Measurements from ENCODE around the gene CPSF6.
A peak's percentile ranks its signal among the peaks of the same experiment; 100 is the strongest.
"Not testable (repeated sequence)": the region's sequence is repeated elsewhere in the genome, so short reads cannot be mapped to it uniquely, and the experiment has no call there.

Gene CPSF6

DNA sequence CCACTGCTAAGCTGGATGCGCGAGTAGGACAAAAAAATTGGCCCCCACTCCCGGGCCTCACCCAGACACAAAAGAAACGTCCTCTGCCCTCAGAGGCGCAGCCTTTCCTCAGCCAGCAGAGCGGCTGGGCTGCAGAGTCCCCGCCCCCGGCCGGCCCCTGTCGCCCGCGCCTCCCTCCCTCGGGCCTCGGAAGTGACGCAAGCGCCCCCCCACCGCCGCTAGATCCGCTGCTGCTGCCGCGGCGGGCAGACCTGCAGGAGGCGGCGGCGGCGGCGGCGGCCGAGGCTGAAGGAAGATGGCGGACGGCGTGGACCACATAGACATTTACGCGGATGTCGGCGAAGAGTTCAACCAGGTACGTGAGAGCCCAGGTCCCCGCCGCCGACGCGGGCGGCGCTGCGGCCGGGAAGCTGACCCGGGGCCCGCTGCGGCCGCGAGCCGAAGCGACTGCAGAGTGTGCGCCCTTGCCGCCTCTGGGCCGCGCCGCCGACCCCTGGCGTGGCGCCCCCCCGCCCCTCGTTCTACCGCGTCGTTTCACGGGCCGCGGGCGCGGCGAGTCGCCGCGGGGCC, at the start of gene CPSF6:
Gene CPSF6 (plus strand): TSS at position 218 of the 570 bp plus-strand sequence. CDS start 78 bp downstream, at position 296.
- peak; percentile 98 for DNase-seq

DNA sequence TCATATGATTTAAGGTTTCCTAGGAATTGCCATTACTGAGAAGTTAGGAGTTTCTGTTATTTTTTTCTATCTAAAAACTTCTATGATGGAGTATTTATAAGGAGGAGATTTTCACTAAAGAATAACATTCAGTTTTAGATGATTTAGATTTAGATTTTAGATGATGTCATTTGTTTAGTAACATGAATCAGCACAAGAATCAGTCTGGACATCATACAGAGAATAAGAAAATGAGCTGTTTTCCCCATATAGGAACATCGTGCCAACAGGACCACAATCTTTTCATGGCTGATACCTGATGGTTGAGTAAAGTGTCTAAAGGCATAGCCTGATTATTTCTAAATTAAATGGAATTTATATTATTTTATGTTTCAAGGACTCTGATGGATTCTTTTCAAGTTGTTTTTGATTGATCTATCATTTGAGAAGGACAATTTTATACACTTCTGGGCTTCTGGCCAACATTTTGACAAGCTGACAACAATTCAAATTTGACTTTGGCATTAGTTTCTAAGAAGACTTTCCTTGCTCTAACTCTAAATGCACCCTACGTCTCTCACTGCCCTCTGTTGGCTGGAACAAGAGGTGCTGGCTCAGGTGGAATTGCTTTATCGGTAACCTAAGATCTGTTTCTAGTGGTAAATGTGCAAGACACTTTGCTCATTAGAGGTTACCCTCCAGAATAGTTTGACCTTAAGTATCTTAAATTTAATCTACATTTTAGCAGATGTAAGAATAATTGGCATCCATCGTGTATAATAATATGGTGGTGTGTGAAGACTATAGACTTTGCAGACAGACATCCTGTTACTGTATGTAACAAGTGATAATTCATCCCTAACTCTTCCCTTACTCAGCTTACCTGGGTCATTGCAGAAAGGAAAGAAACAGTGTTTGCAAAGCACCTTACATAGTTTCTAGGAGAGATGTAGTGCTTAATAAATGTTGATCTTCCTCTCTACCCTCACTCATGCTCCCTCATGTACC, 42.8 kb upstream of the CPSF6 start:
- no peak for DNase-seq

DNA sequence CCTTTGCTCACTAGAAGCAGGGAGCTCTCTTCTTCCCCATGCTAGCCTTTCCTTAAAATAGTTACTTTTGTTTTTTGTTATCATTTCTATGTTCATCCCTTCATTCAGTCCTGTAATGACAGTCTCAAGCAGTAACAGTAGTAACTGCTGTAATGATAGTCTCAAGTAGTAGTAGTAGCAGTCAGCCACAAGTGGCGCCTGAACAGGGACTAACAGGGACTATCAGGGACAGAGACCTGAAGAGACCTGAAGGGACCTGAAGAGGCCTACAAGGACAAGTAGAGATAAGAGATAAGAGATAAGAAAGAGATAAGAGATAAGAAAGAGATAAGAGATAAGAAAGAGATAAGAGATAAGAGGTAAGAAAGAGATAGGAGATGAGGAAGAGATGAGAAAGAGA, 39.4 kb upstream of the CPSF6 start:
- not testable (repeated sequence) for DNase-seq

DNA sequence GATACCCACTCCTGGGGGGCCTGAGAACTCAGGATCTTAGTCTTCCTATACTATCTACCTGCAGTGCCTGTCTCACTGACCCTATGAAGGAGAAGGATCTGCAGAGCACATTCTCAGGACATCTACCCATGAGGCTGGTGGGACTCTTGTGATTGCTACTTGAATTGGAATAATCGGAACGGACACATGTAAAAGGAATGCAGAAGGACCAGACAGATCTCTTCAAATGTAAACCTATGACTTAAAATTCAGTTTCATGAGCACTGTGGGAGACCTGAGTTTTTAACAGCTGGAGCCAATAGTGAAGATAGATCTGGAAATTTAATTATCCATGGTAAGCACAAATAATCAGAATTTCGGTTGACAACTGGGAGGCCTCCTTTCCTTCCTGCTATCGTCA, 35.2 kb upstream of the CPSF6 start:
- no peak for DNase-seq

DNA sequence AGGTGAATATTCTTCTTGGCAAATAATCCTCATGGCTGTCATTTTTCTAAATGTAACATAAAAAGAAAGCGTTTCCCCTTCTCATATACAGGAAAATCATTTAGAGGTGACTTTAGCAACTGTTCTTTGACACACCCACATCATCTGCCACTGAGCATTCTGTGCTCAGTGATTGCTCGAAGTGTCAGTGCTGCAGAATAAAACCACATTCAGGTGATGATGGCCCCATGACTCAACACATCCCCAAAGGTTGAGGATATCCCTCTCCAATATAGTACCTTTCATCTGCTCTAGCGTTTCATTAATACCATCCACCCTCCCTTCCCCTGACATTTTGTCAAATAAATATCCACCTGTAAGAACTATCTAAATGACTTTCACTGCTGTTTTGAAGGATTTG, 28.7 kb upstream of the CPSF6 start:
- DNase-seq: no peak

DNA sequence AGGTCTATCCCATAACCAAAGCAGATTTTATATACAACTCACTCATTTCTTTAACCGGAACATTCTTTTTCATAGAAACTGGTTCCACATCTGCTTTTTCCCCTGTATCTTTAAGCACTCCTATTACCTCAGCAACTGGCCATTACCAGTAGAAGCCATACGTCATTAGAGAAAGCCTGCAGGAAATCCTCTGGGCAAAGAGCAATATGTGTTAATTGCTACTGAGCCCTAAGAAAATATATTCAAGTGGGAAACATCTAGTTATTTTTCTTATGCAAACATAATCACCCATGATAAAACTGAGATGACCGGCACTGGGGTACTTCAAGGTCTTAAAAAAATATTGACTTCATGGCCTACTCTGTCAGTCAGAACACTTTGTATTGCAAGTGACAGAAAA, 28.2 kb upstream of the CPSF6 start:
- DNase-seq: no peak

DNA sequence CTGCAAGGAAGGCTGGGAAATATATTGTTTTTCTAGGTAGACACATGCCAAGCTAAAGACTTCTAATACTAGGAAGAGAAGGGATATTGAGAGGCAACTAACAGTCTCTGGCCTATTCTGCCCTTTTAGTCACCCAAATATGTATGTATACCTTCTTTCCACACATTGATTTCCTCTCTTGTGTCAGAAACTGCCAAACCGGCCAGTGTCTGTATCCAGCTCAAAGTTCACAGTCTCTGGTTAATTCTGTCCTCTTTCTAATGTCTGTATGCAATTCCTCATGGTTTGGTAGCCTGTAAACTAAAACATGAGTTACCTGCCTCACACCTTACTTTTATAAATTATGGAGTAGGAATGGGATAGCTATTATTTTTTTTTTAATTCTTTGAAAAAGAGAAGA, 25.2 kb upstream of the CPSF6 start:
- no peak for DNase-seq

- DNase-seq: no peak
These were observed 14.0 kb upstream of the CPSF6 start for GRCh38 chr12:69225251-69225910.

DNA sequence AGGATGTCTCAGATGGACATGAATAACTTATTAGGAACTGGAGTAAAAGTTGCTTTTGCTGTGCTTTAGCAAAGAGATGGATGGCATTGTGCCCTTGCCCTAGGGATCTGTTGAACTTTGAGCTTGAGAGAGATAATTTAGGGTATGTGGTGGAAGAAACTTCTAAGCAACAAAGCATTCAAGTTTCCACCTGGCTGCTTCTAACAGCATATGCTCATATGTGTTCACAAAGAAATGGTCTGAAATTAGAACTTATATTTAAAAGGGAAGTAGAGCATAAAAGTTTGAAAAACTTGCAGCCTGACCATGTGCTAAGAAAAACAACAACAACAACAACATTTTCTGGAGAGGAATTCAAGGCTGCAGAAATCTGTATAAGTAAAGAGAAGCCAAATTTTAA, 7.9 kb upstream of the CPSF6 start:
- no peak for DNase-seq

DNA sequence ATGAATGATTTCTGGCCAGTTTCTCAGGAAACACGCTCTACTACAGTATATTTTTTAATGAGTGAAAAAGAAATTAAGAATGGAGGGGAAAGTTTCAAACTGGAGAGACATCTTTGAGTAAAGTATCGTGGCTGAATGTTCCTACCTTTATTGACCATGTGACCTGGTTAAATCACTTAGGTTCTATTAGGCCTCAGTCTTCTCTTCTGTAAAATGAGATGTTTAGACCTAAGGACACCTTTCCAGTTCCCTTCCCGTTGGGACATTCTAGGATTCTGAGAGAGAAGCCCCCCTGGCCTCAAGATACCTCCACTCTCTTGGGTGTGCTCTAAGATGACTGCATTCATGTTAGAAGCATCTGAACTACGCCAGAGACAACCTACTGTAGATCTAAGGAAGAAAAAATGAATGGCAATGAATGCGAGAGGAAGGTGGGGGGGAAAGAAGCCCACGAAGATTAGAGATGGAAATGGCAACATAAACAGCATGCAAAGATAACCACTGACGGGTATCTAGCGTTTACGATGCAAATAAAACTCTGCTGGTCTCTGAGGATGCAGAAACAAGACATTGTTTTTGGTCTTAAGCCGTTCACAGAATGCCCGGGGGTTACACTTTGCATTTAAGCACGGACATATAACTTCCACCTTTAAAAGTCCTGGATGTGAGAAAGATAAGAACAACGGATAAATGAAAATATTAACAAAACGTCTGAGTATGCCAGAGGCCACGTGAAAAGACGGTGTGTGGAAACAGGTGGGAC, 599 bp upstream of the CPSF6 start:
- DNase-seq: no peak

DNA sequence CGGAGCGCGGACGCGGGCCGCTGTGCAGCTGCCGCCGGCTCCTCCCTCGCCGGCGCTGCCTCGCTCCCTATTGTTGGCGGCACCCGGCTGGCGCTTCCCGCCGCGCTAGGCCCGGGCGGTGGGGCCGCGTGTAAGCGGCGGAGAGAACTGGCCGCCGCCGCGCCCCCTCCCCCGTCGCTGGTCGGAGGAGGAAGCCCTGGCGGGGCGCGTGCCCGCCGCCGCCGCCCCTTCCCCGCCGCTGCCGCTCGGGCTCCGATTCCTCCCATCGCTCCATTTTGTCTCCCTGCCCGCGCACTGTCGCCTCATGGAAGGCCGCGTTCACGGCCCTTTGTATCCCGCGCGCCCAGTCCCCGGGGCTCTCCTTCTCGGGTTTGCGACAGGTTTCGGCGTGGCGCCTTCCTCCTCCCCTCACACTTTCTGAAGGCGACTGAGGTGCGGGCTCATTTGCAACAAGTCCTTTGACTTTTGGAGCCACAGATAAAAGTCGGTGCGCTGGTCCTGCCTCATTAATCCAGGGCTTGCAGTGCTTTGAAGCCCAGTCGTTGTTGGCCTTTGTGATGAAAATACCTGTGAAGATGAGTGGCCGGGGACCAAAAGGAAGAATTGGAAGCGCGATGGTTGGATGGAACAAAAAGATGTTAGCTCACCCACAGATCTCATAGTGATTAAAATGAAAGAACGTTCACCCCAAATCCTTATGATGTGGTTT, 707 bp downstream of the CPSF6 start:
- peak; percentile 48 for DNase-seq

DNA sequence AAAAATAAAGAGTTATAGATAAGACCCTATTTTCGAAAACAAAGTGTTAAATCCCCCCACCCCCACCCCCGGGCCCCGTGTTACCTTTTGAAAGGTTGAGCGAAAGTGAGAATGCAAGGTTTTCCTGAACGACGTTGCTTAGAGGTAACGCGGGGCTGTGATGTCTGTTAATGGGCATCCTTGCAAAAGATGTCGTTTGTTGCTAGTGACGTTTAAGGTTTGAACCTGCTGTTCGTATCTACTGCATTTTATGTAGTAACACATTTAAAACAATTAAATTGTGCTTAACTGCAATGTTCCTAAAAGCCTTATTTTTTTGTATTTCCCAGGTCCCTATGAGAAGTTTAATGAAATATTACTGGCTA, 1.2 kb downstream of the CPSF6 start:
- peak; percentile 44 for DNase-seq

DNA sequence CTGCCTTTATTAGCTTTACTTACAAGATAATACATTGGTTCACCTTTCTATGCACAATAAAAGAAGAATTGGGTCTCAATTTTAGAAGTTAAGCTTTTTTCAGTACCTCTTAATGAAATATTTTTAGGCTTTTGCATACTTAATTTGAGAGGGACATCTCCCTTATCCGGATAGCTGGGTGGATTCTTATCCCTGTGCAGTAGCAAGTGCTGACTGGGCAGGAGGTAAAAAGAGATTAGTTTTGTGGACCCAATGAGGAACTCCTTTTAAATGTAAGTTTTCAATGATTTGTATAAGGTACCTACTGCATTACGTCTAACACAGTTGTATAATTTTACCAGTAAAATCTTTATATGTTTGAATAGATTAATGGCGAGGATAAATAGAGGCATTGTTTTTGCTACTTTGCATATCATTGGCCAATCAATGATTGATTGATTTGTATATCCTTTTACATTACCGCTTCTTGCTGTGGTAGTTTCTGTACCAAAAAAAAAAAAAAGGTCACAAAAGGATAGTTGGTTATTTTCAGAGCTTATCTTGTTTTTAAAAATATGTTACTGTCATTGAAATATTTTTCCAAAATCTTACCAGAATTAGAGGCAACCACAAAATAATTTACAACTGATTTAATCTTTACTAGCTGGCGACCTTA, 2.2 kb downstream of the CPSF6 start:
- DNase-seq: no peak

- no peak for DNase-seq
These were observed 4.0 kb downstream of the CPSF6 start for GRCh38 chr12:69243099-69244084.

GRCh38 chr12:69247268-69248018, 8.1 kb downstream of the CPSF6 start:
- no peak for DNase-seq

GRCh38 chr12:69252033-69252432, 12.7 kb downstream of the CPSF6 start:
- DNase-seq: no peak

GRCh38 chr12:69254046-69254445, 14.7 kb downstream of the CPSF6 start:
- no peak for DNase-seq

DNA sequence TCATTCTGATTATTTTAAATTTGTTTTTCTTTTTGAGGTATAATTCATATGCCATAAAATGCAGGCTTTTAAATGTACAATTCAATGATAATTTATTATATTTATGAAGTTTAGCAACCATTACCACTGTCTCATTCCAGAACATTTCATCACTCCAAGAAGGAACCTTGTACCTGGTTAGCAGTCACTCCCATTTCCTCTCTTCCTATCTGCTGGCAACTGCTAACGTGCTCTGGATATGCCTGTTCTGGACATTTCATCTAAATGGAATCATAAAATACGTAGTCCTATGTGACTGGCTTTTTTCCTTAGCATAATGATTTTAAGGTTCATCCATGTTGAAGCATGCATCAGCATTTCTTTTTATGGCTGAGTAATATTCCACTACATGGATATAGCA, 15.5 kb downstream of the CPSF6 start:
- no peak for DNase-seq

- no peak for DNase-seq
These were observed 19.3 kb downstream of the CPSF6 start for GRCh38 chr12:69258655-69259054.
